ENCODE results near the gene MEF2D. TPM values are rescaled to one million over a fixed set of nuclear protein-coding genes. Genes with fewer than 3 reads are reported as not detected.

Gene MEF2D
- total RNA-seq, 1 experiment from 2014 or later: 18.7 TPM

DNA sequence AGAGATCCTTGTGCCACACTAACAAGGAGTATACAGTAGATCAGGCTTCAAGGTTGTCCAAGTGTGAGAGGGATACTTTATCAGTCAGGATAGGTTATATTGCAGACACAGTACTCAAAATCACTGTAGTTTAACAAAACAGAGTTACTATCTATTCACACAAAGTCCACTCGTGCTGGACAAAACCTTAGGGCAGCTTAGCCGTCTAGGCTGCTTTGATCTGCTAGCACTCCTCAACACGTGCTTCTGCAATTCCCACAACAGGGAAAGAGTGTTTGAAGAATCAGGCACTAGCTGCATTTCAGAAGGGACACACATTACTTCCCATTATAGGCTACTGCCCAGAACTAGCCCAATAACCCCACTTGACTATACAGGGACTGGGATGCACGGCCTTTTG is 39.5 kb downstream of the MEF2D start:
- H2AFZ ChIP-seq (ENCODE audit: low read length): no peak overlapping the region
- H3K4me1 ChIP-seq (ENCODE audit: insufficient read depth, low read length): peaks cover 2% of the 10 kb centered on the region; the same call in 1 of the 2 replicates
- no peak overlapping the region for H3K56ac ChIP-seq (ENCODE audit: insufficient read length, low read depth, low read length)
- H2BK15ac ChIP-seq (ENCODE audit: low read depth, low read length): no peak overlapping the region
- H3K23ac ChIP-seq (ENCODE audit: insufficient read length, low read depth, low read length): no peak overlapping the region
- H2BK12ac ChIP-seq (ENCODE audit: insufficient read length, low read depth, low read length): no peak overlapping the region
- TF ChIP-seq, protein P1, sequence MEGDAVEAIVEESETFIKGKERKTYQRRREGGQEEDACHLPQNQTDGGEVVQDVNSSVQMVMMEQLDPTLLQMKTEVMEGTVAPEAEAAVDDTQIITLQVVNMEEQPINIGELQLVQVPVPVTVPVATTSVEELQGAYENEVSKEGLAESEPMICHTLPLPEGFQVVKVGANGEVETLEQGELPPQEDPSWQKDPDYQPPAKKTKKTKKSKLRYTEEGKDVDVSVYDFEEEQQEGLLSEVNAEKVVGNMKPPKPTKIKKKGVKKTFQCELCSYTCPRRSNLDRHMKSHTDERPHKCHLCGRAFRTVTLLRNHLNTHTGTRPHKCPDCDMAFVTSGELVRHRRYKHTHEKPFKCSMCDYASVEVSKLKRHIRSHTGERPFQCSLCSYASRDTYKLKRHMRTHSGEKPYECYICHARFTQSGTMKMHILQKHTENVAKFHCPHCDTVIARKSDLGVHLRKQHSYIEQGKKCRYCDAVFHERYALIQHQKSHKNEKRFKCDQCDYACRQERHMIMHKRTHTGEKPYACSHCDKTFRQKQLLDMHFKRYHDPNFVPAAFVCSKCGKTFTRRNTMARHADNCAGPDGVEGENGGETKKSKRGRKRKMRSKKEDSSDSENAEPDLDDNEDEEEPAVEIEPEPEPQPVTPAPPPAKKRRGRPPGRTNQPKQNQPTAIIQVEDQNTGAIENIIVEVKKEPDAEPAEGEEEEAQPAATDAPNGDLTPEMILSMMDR (conservative IDR thresholded peaks at IDR 0.05): no peak
- H3K27me3 ChIP-seq (ENCODE audit: insufficient read depth, low read length): no peaks in the 10 kb centered on the region; the same call in none of the 2 replicates
- H3T11ph ChIP-seq (ENCODE audit: low read length): no peak overlapping the region
- no peak overlapping the region for H3K14ac ChIP-seq (ENCODE audit: insufficient read depth, low read length)
- no peaks in the 10 kb centered on the region for H3K79me2 ChIP-seq (ENCODE audit: insufficient read depth, low read length)
- no peaks in the 10 kb centered on the region for H3K79me1 ChIP-seq (ENCODE audit: insufficient read depth, low read depth, low read length, poor library complexity, severe bottlenecking)
- H3K9me3 ChIP-seq (ENCODE audit: control insufficient read depth, low read depth, low read length): no peaks in the 10 kb centered on the region
- H3K9ac ChIP-seq (ENCODE audit: extremely low read depth, insufficient read length, low read length): no peak overlapping the region
- no peak overlapping the region for H3K18ac ChIP-seq (ENCODE audit: insufficient read length, low read depth, low read length)
- Mint-ChIP-seq H3K36me3 (ENCODE audit: insufficient read depth in 1 of 3, low read depth in 3 of 3) (no peaks in the 10 kb centered on the region), H3K9me3 (no peaks in the 10 kb centered on the region), H3K4me1 (peaks cover 37 to 42% of the 10 kb centered on the region in 2 experiments), H3K27ac (no peak overlapping the region), H3K4me3 (no peak overlapping the region), H3K27me3 (ENCODE audit: low read depth) (no peaks in the 10 kb centered on the region; the same call in 1 of the 2 replicates)
- no peak overlapping the region for H2BK20ac ChIP-seq (ENCODE audit: low read depth, low read length, poor library complexity, severe bottlenecking)
- no peak overlapping the region for H4K91ac ChIP-seq (ENCODE audit: insufficient read length, low read depth, low read length)
- no peak overlapping the region for H3K27ac ChIP-seq (ENCODE audit: insufficient read length, low read depth, low read length)
- WGBS (ENCODE audit: extremely low coverage, insufficient read length, low lambda C conversion rate): no CpG with 5 or more reads among the region's 4 CpGs
- no peak overlapping the region for H4K5ac ChIP-seq (ENCODE audit: insufficient read length, low read depth, low read length)
- H2AK5ac ChIP-seq (ENCODE audit: insufficient read length, low read length): no peak overlapping the region
- no peaks in the 10 kb centered on the region for H4K20me1 ChIP-seq (ENCODE audit: control insufficient read depth, insufficient read depth, insufficient read length)
- no peak overlapping the region for H2BK5ac ChIP-seq (ENCODE audit: insufficient read length, low read length)
- no peak overlapping the region for H4K8ac ChIP-seq (replicated peaks; ENCODE audit: insufficient read length, low read depth, low read length)
- peaks cover 6% of the 10 kb centered on the region for H3K23me2 ChIP-seq (ENCODE audit: insufficient read length, low read depth, low read length, poor library complexity, severe bottlenecking)
- no peak overlapping the region for H2BK120ac ChIP-seq (ENCODE audit: low read depth, low read length, poor library complexity, severe bottlenecking)
- DNase-seq: no peak
- no peak overlapping the region for H3K4me2 ChIP-seq (ENCODE audit: insufficient read depth, insufficient read length, low read length)
- H3K4ac ChIP-seq (ENCODE audit: low read depth, low read length): no peak overlapping the region
